Measurements from ENCODE around the gene ZNF254.
"Not testable (repeated sequence)": the region's sequence is repeated elsewhere in the genome, so short reads cannot be mapped to it uniquely, and the experiment has no call there.

ZNF254 gene

GRCh38 chr19:24073807-24074206, 13.2 kb upstream of the ZNF254 start:
- DNase-seq: no peak

GRCh38 chr19:24074720-24075454, 12.1 kb upstream of the ZNF254 start:
- DNase-seq: no peak

- DNase-seq: not testable (repeated sequence)
These were observed 11.5 kb upstream of the ZNF254 start for GRCh38 chr19:24075530-24075929.

GRCh38 chr19:24078680-24079079, 8.3 kb upstream of the ZNF254 start:
- no peak for DNase-seq

- no peak for DNase-seq
These were observed 5.9 kb upstream of the ZNF254 start for GRCh38 chr19:24081056-24081455.

GRCh38 chr19:24098359-24098758, 11.4 kb downstream of the ZNF254 start:
- no peak for DNase-seq

GRCh38 chr19:24099829-24100228, 12.8 kb downstream of the ZNF254 start:
- no peak for DNase-seq

GRCh38 chr19:24100597-24100996, 13.6 kb downstream of the ZNF254 start:
- not testable (repeated sequence) for DNase-seq

- no peak for DNase-seq
These were observed 14.6 kb downstream of the ZNF254 start for GRCh38 chr19:24101459-24102115.

GRCh38 chr19:24127601-24128000, 40.6 kb downstream of the ZNF254 start:
- no peak for DNase-seq

- DNase-seq: no peak
These were observed 53.1 kb downstream of the ZNF254 start for GRCh38 chr19:24140099-24140498.

GRCh38 chr19:24140591-24140990, 53.6 kb downstream of the ZNF254 start:
- no peak for DNase-seq

- no peak for DNase-seq
These were observed 54.6 kb downstream of the ZNF254 start for GRCh38 chr19:24141612-24142011.

GRCh38 chr19:24142771-24143170, 55.8 kb downstream of the ZNF254 start:
- no peak for DNase-seq

- DNase-seq: no peak
These were observed 72.7 kb downstream of the ZNF254 start for GRCh38 chr19:24159707-24160106.

GRCh38 chr19:24166055-24166454, 79.1 kb downstream of the ZNF254 start:
- DNase-seq: no peak

GRCh38 chr19:24173882-24174281, 86.9 kb downstream of the ZNF254 start:
- DNase-seq: no peak

GRCh38 chr19:24177686-24178085, 90.7 kb downstream of the ZNF254 start:
- no peak for DNase-seq

- no peak for DNase-seq
These were observed 91.2 kb downstream of the ZNF254 start for GRCh38 chr19:24178207-24178606.
